HAP-1 (cell line): ENCODE data around the gene PJA1.

Experiments used
- DNase-seq, 2 experiments: peaks; one replicate each; pipeline ENCODE4 v3.0.0-alpha.2; 2016 to 2020; ENCODE audit warnings: low spot score in 2 of 2
- H3K27me3 ChIP-seq: fragments of 250-450 bp; sonication (Bioruptor Pico); 2 replicates; pipeline ENCODE4 v1.5.1; 2020; ENCODE audit warnings: low read depth, mild to moderate bottlenecking, moderate library complexity
- H3K36me3 ChIP-seq: fragments of 250-450 bp; sonication (Bioruptor Pico); replicated peaks from 2 replicates; pipeline ENCODE4 v1.5.1; 2020; ENCODE audit warnings: mild to moderate bottlenecking
- H3K4me1 ChIP-seq: fragments of 250-450 bp; sonication (Bioruptor Pico); 2 replicates; pipeline ENCODE4 v1.5.1; 2020; ENCODE audit warnings: mild to moderate bottlenecking
- H3K4me3 ChIP-seq: fragments of 250-450 bp; sonication (Bioruptor Pico); 2 replicates; pipeline ENCODE4 v1.5.1; 2020; ENCODE audit warnings: mild to moderate bottlenecking, moderate library complexity
- H3K9me3 ChIP-seq: fragments of 250-450 bp; sonication (Bioruptor Pico); 2 replicates; pipeline ENCODE4 v1.5.1; 2020; ENCODE audit warnings: mild to moderate bottlenecking, moderate library complexity
- in situ Hi-C: fragments of 300-500 bp; cut with MboI; formaldehyde crosslinking; loops from 3 replicates; pipeline ENCODE4 v1.14.3; 2020; ENCODE audit warnings: low sequenced_read_pairs, inconsistent platforms, mixed read lengths

The PJA1 gene

DNA sequence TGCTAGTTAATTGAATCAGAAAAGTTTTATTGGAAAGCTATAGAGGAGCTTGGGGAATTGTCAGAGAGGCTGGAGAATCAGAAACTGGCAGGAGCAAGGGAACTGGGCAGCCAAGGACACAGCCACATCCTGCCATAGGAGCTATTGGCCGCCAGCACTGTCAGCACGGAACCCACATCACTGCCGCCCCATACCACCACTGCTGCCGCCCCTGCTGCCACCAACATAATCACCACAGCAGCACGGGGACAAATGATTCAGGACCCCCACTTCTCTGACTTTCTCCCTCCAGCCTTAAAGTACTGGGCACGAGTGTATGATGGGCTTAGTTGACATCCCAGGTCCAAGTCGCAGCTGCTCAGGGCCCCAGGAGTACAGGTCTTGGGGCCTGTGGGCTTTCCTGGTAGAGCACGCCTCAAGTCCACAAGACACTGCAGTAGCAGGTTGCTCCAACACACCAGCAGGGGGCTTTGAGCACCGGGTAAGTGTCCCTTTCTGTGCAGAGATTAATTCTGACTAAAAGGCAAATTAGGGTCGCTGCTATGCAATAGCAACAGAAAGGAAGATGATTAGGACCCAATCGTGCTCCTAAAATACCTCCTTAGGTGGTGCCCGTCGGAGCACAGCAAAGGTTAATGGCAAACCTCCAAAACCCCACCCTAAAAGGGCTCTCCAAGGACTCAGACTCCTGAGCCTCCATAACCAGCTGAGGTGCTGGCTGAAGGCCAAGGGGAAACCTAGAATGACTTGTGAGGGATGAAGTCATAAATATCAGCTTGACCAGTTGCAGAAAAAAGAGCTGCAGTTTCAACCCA, 6.9 kb downstream of the PJA1 start:
- H3K27me3 ChIP-seq, result no peaks in the 10 kb centered on the region
- H3K4me1 ChIP-seq, result peaks cover 52% of the 10 kb centered on the region
- no peaks in the 10 kb centered on the region for H3K9me3 ChIP-seq
- no peak overlapping the region for H3K4me3 ChIP-seq
- in situ Hi-C loops, result no loop called here
- DNase-seq, result peak; percentile 83 to 87
- peaks cover 22% of the 10 kb centered on the region for H3K36me3 ChIP-seq

DNA sequence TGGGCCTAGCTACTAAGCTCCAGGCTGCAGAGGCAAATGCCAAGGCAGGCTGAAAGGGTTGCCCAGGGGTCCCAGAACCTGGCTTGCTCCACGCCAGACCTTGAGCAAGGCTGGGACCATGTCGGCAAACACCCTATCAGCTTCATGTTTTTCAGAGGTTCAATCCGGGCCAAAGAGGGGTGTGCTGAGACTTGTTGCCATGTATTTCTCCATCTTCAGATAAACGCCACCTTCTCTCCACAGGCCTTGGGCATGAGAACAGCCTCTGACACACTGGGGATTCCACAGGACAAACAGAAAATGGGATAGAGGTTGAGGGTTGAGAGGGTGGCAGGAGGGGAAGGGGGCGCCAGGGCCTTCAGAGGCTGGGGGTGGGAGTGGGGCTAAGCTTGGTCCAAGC, 8.6 kb downstream of the PJA1 start:
- Histone ChIP-seq H3K4me1 (peaks cover 57% of the 10 kb centered on the region), H3K36me3 (peaks cover 9% of the 10 kb centered on the region), H3K9me3 (no peaks in the 10 kb centered on the region; the same call in 1 of the 2 replicates), H3K4me3 (no peak overlapping the region), H3K27me3 (no peaks in the 10 kb centered on the region)
- in situ Hi-C loops, result no loop called here
- DNase-seq, result peak in 1 of 2 experiments; percentile 6

DNA sequence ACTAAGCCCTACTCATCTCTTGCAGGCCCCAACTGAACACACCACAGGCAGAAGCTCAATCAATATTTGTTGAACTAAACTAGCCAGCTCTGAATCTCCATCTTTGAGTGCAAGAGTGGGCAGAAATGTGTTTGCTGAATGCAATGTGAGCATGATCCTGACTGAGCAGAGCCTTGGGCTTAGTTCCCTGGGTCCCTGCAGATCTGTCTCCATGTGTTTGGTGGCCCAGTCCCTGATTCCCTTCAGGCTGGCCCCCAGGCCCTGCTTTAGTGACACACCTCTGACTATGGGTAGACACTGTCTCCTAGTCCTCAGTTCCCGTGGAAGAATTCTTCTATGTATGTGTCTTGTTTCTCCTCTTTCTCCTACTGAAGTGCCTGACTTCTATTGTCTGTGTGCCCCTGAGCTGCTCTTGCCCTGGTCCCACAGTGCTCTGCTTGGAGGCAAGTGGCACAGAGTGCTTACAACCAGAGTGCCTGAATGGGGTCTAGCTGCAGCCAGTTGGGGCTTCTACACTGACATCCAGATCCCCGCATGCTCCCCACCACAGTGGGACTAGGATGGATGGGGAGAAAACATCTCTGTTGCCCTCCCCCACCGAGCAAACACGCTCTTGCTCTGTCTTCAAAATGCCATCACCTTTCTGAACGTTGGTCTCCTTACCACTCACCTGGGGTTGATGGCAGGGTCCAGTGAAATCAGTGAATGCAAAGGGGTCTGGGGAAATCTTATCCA, 9.3 kb downstream of the PJA1 start:
- DNase-seq, result peak in 1 of 2 experiments; percentile 6
- in situ Hi-C loops, result no loop called here
- Histone ChIP-seq H3K27me3 (no peaks in the 10 kb centered on the region), H3K4me1 (peaks cover 57% of the 10 kb centered on the region), H3K9me3 (no peaks in the 10 kb centered on the region; the same call in 1 of the 2 replicates), H3K4me3 (no peak overlapping the region), H3K36me3 (peaks cover 2% of the 10 kb centered on the region)

DNA sequence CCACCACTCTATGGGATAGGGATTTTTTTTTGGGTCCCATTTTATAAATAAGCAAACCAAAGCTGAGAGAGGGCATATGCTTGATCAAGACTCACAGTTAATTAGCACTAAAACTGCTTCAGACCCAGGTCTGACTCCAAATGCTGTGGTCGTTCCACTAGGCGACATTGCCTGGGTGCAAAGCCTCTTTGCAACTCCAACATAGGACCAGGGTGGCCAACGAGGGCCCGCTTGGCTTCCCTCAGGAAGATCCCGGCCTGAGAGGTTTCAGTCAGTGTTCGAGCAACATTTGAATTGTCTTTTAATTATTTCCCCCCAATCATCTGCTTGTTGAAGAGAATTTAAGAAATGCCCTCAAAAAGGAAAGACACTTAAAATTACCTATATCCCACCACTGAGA, 11.2 kb downstream of the PJA1 start:
- peaks cover 54% of the 10 kb centered on the region for H3K4me1 ChIP-seq
- DNase-seq, result peak in 1 of 2 experiments; percentile 5
- no peak overlapping the region for H3K4me3 ChIP-seq
- H3K36me3 ChIP-seq, result no peaks in the 10 kb centered on the region
- H3K9me3 ChIP-seq, result no peaks in the 10 kb centered on the region; the same call in 1 of the 2 replicates
- in situ Hi-C loops, result no loop called here
- H3K27me3 ChIP-seq, result no peaks in the 10 kb centered on the region

DNA sequence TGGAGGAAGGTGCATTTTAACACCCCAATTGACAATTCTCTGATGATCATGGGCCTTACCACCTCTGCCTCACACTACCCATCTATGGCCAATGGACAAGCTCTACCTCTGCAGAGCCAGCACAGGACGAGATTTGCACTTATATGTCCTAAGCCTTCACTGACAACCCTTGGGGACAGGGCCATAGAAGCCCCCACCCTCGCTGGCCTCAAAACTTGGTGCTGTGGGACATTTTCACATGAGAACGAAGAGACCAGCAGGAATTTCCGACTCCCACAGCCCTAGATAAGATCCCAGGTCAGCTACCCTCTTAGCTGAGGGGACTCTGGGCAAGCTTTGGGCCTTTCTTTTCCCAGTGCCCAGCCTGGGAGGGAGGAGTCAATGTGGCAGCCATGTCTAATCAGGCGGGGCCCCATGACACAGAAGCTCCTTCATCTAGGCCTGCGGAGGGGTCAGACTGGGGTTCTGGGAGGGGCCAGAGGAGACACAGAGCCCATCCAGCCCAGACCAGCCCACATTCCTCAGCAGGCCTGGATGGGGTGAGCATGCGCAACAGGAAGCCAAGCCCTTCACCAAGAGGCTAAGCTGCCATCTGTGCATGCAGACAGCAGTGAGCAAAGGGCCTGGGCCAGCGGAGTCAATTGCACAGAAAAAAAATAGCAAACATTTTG, 12.1 kb downstream of the PJA1 start:
- Histone ChIP-seq H3K36me3 (no peaks in the 10 kb centered on the region), H3K27me3 (no peaks in the 10 kb centered on the region), H3K4me1 (peaks cover 52% of the 10 kb centered on the region), H3K9me3 (no peaks in the 10 kb centered on the region; the same call in 1 of the 2 replicates), H3K4me3 (no peak overlapping the region)
- DNase-seq, result peak in 1 of 2 experiments; percentile 40
- in situ Hi-C loops, result no loop called here

DNA sequence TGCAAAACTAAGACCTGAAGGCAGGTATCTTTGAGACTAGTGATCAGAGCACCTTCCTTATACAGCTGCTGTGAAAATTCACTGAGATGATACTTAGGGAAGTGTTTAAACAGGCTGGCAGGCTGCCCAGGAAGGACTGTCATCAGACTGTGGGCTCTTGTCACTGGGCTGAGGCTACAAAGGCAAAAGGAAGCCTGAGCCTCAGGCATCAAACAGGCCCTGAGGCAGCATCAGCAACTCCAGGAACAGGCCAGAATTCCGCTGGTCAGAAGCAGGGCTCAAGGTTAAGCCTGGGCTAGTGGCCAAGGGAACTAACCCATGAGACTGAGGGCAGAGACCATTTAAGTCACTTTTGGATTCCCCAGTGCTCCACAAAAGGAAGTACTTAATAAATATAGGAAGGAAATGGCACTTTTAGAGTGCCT, 12.8 kb downstream of the PJA1 start:
- in situ Hi-C loops, result no loop called here
- Histone ChIP-seq H3K4me1 (peaks cover 52% of the 10 kb centered on the region), H3K27me3 (no peaks in the 10 kb centered on the region)

DNA sequence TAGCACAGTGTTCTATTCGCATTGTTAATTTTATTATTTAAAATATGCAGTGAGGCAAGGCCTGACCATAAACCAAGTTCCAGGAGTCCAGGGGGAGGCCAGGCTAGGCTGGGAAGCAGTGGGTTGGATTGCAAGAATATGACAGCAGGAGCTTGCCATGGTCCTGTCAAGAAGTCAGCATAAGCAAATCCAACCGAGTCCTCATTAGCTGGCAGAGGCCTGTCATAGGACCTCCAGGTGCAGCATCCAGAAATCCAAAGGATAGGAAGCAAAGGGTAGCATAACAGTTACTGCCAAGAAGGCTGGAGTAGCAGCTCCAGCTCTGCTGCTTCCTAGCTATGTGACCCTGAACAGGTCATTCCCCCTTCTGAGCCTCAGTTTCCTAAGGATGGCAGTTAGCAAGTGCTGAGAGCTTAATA, 13.4 kb downstream of the PJA1 start:
- Histone ChIP-seq H3K4me1 (peaks cover 52% of the 10 kb centered on the region), H3K27me3 (no peaks in the 10 kb centered on the region), H3K36me3 (no peaks in the 10 kb centered on the region), H3K4me3 (no peak overlapping the region), H3K9me3 (no peaks in the 10 kb centered on the region; the same call in 1 of the 2 replicates)
- DNase-seq, result no peak
- in situ Hi-C loops, result no loop called here

More for the DNA sequence above, 12.8 kb downstream of the PJA1 start:
- DNase-seq, result peak in 1 of 2 experiments; percentile 55
- no peaks in the 10 kb centered on the region for H3K36me3 ChIP-seq
- no peaks in the 10 kb centered on the region; the same call in 1 of the 2 replicates for H3K9me3 ChIP-seq
- no peak overlapping the region for H3K4me3 ChIP-seq

DNA sequence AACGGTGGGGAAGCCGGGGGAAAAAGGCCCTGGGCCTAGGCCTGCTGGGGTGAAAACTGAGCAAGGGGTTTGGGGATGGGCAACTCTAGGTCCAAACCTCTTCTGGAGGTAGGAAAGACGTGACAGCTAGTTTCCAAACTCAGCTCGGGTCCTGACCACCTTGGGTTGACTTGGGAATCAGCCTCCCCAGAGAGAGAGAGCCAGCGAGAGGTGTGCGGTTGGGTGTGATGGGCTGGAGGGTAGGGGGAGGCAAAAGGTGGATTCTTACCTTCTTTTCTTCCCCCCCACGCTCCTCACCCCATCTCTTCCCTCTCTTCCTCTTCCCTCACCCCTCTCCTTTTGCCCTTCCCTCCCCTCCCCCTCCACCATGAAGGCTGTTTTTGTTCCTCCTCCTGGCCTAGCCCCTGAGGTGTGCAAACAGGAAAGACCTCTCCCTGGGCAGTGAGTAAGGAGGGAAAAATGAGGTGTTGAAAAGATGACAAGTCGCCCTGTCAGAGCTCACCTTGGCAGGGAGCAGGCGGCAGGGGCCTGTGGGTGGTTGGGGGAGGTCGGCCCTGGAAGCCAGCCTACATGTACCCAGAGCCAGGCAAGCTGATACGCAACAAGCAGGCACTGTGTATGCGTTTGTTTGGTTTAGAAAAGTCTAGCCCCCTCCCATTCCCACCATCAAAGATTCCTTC, 14.8 kb downstream of the PJA1 start:
- peak; percentile 35 to 57 for DNase-seq
- peaks cover 50% of the 10 kb centered on the region for H3K4me1 ChIP-seq
- in situ Hi-C loops, result no loop called here
- no peaks in the 10 kb centered on the region; the same call in 1 of the 2 replicates for H3K9me3 ChIP-seq
- H3K4me3 ChIP-seq, result peak overlapping the region; percentile 40
- H3K36me3 ChIP-seq, result no peaks in the 10 kb centered on the region
- H3K27me3 ChIP-seq, result no peaks in the 10 kb centered on the region

DNA sequence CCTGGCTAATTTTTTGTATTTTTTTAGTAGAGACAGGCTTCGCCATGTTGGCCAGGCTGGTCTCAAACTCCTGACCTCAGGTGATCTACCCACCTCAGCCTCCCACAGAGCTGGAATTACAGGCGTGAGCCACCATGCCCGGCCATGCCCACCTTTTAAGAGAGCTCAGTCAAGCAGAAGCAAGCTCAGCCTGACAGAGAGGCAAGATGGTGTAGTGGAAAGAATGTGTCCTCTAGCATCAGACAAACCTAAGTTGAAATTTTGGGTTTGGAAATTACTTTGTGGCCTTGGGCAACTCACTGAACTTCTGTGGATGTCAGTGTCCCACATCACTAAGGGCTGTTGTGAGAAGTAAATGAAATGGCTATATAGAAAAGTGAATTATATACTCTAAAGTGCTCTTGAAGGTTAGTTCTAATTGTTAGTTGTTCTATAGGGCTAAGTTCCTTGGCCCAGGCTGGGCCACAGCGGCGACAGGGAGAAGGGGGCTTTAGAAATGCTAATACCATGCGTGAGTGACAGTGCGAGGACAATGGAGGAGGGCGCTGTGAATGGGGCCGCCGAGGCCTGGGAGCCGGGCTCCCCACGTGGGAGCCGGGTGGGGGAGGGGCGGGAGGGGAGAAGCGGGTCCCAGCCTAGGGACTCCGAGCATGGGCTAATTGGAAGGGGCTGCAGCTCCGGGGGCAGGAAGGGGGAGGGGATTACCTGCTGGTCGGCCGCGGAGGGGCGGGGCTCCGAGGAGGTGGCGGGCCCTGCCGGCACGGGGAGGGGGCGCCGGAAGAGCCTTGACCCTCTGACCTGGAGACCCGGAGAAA, 15.6 kb downstream of the PJA1 start:
- in situ Hi-C loops, result no loop called here

DNA sequence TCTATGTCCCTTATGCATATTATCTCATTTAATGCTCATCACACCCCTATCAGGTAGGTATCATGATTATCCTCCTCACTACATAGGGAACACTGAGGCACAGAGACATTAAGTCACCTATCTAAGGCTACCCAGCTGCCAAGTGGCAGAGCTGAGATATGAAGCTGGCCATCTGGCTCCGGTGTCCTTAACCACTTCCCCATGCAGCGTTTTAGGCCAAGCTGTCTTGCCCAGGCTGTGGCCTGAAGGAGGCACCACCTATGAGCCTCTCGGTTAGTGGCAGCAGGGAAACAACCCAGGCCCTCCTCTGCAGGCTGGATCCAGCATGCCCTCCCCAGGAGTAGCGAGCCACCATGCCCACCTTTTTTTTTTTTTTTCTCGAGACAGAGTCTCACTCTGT, 16.3 kb downstream of the PJA1 start:
- in situ Hi-C loops, result no loop called here
- Histone ChIP-seq H3K4me1 (peaks cover 51% of the 10 kb centered on the region), H3K36me3 (no peaks in the 10 kb centered on the region), H3K27me3 (no peaks in the 10 kb centered on the region), H3K9me3 (no peaks in the 10 kb centered on the region; the same call in 1 of the 2 replicates), H3K4me3 (no peak overlapping the region)
- peak in 1 of 2 experiments; percentile 12 for DNase-seq

More for the DNA sequence above, 15.6 kb downstream of the PJA1 start:
- no peaks in the 10 kb centered on the region; the same call in 1 of the 2 replicates for H3K9me3 ChIP-seq
- H3K27me3 ChIP-seq, result no peaks in the 10 kb centered on the region
- H3K36me3 ChIP-seq, result no peaks in the 10 kb centered on the region
- H3K4me3 ChIP-seq, result peak overlapping the region; percentile 40
- DNase-seq, result peak; percentile 90 to 91
- peaks cover 51% of the 10 kb centered on the region for H3K4me1 ChIP-seq

DNA sequence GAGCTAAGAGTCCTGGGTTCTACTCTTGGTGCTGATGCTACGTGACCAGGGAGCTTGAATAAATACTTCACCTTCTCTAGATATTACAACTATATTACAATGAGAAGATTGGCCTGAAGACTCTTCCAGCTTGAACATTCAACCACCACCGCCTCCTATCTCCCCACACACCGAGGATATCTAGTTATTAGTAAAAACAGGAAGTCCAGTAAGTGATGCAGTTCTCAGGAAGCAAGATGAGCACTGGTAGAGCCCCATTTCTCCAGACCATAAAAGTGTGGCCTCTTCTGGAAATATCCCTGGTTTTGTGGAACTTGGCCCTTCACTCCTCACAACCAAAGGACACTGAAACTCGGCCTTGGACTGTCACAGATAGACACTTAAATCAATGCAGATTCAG, 18.5 kb downstream of the PJA1 start:
- Histone ChIP-seq H3K4me3 (no peak overlapping the region), H3K9me3 (no peaks in the 10 kb centered on the region), H3K4me1 (peaks cover 47% of the 10 kb centered on the region), H3K36me3 (no peaks in the 10 kb centered on the region), H3K27me3 (no peaks in the 10 kb centered on the region)
- DNase-seq, result no peak
- in situ Hi-C loops, result no loop called here

DNA sequence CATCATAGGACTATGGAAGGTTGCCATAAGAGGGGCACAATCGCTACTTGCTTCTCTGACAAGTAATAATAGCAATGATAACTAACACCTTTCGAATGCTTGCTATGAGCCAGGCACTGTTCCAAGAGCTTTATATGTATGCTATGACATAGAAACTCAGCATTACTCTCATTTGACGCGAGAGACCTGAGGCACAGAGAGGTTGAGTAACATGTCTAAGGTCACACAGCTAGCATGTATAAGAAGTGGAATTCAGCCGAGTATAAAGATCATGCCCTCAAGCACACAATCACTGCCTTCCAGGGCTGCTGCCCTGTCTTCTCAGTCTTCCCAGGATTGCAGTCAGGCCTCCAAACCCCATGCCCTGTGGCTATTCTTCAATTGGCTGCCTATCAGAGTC, 19.5 kb downstream of the PJA1 start:
- Histone ChIP-seq H3K27me3 (no peaks in the 10 kb centered on the region), H3K4me1 (peaks cover 37% of the 10 kb centered on the region), H3K9me3 (no peaks in the 10 kb centered on the region), H3K36me3 (no peaks in the 10 kb centered on the region), H3K4me3 (no peak overlapping the region)
- in situ Hi-C loops, result no loop called here
- no peak for DNase-seq
